Fibroblast of mammary gland (primary cell): ENCODE results near the gene MTF1.

Experiments
- DNase-seq: peaks from one replicate; pipeline ENCODE4 v3.0.0-alpha.2; 2010; ENCODE audit warnings: low read depth
- H3K4me3 ChIP-seq: 2 replicates; pipeline ENCODE4 v1.5.1; 2011; ENCODE audit warnings: low read depth, mild to moderate bottlenecking, low read length, moderate library complexity; ENCODE audit not compliant: control insufficient read depth
- TF ChIP-seq, protein P1 (sequence below): conservative IDR thresholded peaks from 2 replicates; pipeline ENCODE4 v1.5.1; 2011; ENCODE audit warnings: low read depth, low read length, inconsistent platforms; ENCODE audit not compliant: control insufficient read depth, insufficient read depth

The MTF1 gene

DNA sequence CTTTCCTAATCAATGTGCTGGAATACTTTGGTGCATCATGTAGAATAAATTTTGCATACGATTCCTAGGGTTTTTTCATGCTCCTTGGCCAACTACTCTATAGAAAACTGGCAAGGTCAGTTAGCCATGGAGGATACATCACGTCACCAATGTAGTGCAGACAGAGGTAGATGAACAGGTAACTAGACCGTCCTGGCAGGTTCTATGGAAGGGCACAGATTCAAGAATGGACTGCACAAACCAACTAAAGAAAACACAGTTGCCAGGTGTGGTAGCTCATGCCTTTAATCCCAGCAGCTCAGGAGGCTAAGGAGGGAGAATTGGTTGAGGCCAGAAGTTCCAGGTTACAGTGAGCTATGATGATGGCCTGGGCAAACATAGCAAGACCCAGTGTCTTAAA, 9.9 kb downstream of the MTF1 start:
- no peak for DNase-seq
- H3K4me3 ChIP-seq: no peak overlapping the region
- TF ChIP-seq, protein P1, sequence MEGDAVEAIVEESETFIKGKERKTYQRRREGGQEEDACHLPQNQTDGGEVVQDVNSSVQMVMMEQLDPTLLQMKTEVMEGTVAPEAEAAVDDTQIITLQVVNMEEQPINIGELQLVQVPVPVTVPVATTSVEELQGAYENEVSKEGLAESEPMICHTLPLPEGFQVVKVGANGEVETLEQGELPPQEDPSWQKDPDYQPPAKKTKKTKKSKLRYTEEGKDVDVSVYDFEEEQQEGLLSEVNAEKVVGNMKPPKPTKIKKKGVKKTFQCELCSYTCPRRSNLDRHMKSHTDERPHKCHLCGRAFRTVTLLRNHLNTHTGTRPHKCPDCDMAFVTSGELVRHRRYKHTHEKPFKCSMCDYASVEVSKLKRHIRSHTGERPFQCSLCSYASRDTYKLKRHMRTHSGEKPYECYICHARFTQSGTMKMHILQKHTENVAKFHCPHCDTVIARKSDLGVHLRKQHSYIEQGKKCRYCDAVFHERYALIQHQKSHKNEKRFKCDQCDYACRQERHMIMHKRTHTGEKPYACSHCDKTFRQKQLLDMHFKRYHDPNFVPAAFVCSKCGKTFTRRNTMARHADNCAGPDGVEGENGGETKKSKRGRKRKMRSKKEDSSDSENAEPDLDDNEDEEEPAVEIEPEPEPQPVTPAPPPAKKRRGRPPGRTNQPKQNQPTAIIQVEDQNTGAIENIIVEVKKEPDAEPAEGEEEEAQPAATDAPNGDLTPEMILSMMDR: no peak

DNA sequence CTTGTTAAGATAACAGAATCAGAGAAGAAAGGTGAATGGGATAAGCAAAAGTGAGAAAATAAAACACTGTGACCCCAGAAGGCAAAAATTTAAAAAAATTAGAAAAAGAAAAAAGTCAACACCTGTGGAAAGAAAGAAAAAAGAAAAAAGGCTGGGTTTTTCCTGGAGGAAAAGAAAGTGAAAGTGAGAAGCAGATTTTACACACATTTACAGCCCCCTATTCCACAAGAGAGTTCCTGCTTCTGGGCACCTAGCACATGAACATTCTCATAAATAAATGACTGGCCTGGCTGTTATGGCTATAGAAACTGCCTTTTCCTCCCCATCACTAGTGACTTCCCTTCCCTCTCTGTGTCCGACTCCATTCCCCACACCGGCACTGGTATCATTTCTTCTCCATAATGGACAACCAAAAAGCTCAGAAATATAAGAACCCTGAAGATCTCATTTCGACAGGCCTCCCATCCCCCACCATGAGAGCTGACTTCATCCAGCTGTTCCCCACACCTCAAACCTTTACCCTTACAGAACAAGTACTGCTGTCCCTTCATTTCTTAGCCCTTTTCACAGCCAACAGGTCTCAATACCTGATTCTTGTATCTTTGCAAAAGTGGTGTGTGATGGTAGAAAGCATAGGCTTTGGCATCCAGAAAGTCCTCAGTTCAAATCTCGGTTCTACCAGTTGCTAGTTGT, 12.6 kb downstream of the MTF1 start:
- DNase-seq: no peak
- TF ChIP-seq, protein P1: no peak

DNA sequence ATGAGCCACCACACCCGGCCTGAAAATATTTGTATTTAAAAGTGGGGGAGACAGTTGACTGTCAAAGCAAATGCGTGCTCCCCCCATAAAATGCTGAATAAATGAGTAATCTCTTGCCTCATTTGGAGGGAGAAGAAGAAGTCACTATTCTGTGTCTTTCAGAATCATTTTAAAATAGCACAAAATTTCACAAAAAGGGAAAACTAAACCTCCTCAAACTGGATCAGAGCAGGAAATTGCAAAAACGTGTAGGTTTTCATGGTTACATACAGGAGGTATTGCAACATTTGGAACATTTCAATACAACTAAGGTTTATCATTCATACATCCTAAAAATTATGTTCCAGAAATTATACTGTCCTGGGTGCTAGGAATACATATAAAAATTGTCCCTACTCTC, 13.6 kb downstream of the MTF1 start:
- no peak overlapping the region for H3K4me3 ChIP-seq
- TF ChIP-seq, protein P1: no peak
- DNase-seq: no peak

More for the DNA sequence above, 12.6 kb downstream of the MTF1 start:
- no peak overlapping the region for H3K4me3 ChIP-seq

DNA sequence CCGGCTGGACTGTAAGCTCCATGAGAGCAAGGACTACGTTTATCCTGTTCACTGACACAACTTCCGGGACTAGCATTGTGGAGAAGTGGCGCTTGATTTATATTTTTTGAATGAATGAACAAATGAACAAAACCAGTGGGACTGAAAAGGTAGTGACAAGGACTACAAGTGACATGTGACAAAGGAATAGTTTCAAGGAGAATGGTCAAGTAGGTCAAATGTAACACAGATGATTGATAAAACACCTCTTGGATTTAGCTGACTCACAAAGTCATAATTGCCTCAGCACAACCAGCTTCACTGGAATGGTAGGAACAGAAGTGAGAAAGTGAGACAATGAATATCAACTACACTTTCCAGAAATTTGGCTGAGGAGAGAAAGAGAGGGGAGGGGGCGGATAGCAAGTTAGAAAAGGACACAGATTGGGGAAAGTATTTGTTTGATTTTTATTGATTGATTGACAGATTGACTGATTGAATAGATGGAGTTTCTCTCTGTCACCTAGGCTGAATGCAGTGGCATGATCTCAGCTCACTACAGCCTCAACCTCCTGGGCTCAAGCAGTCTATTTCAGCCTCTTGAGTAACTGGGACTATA, 14.2 kb downstream of the MTF1 start:
- H3K4me3 ChIP-seq: no peak overlapping the region
- TF ChIP-seq, protein P1: no peak
- no peak for DNase-seq

DNA sequence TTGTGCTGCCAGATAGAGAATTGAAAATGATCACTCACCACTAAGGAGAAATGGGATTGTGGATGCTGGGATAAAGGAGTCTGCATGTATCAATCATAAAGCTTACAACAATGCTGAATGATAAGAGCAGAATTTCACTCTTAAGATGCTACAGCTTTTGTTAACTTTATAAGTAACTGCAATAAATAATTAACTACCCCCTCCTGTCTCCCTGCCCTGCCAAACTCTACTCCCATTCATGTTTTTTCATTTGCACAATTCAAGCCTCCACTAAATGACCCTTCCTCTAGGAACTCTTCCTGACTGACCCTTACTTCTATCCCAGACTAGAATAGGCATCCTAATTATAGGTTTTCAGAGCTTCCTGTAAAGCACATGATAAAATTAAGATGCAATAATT, 14.9 kb downstream of the MTF1 start:
- TF ChIP-seq, protein P1: no peak
- H3K4me3 ChIP-seq: no peak overlapping the region
- no peak for DNase-seq

DNA sequence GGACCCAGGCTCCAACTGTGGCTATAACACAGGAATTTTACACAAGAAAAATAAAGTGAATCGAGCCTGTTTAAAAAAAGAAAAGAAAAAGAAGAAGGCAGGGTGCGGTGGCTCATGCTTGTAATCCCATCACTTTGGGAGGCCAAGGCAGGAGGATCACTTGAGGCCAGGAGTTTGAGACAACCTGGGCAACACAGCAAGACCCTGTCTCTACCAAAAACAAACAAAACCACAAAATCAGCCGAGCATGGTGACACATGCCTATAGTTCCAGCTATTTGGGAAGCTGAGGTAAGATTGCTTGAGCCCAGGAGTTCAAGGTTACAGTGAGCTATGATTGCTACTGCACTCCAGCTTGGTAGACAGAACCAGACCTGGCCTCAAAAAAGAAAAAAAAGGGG, 17.7 kb downstream of the MTF1 start:
- TF ChIP-seq, protein P1: no peak
- DNase-seq: no peak

More for the DNA sequence above, 17.7 kb downstream of the MTF1 start:
- H3K4me3 ChIP-seq: no peak overlapping the region
